Effector memory CD4-positive, alpha-beta T cell (primary cell): ENCODE measurements around the gene CCT5.
A peak's percentile ranks its signal among the peaks of the same experiment; 100 is the strongest.
"Not testable (repeated sequence)": the region's sequence is repeated elsewhere in the genome, so short reads cannot be mapped to it uniquely, and the experiment has no call there.

Experiments used
- DNase-seq, 3 donors: peaks; one replicate each; pipeline ENCODE4 v3.0.0-alpha.2; 2020
- H3K27ac ChIP-seq: 2 replicates; pipeline ENCODE4 v1.7.0; 2013; ENCODE audit warnings: mild to moderate bottlenecking, low read length, moderate library complexity; ENCODE audit not compliant: insufficient read depth, poor library complexity, severe bottlenecking
- H3K27me3 ChIP-seq: replicated peaks from 2 replicates; pipeline ENCODE4 v1.7.0; 2013; ENCODE audit warnings: mild to moderate bottlenecking, low read length; ENCODE audit not compliant: insufficient read depth, control insufficient read depth, poor library complexity, severe bottlenecking
- H3K36me3 ChIP-seq: 2 replicates; pipeline ENCODE4 v1.7.0; 2013; ENCODE audit warnings: mild to moderate bottlenecking, low read length, moderate library complexity; ENCODE audit not compliant: control insufficient read depth, insufficient read depth
- H3K4me1 ChIP-seq: 2 replicates; pipeline ENCODE4 v1.7.0; 2013; ENCODE audit warnings: low read length, mild to moderate bottlenecking; ENCODE audit not compliant: control insufficient read depth, insufficient read depth, poor library complexity, severe bottlenecking
- H3K4me3 ChIP-seq: 2 replicates; pipeline ENCODE4 v1.7.0; 2013; ENCODE audit warnings: low read length, low read depth, mild to moderate bottlenecking; ENCODE audit not compliant: insufficient read depth, poor library complexity, severe bottlenecking
- H3K9me3 ChIP-seq: 2 replicates; pipeline ENCODE4 v1.7.0; 2013; ENCODE audit warnings: mild to moderate bottlenecking, low read length, moderate library complexity; ENCODE audit not compliant: control insufficient read depth

CCT5 gene

GRCh38 chr5:10243660-10244240, 6.3 kb upstream of the CCT5 start:
- Histone ChIP-seq H3K4me3 (no peak overlapping the region), H3K4me1 (peaks cover 2% of the 10 kb centered on the region), H3K36me3 (no peaks in the 10 kb centered on the region), H3K27me3 (no peaks in the 10 kb centered on the region), H3K9me3 (no peaks in the 10 kb centered on the region), H3K27ac (no peak overlapping the region)
- no peak for DNase-seq

DNA sequence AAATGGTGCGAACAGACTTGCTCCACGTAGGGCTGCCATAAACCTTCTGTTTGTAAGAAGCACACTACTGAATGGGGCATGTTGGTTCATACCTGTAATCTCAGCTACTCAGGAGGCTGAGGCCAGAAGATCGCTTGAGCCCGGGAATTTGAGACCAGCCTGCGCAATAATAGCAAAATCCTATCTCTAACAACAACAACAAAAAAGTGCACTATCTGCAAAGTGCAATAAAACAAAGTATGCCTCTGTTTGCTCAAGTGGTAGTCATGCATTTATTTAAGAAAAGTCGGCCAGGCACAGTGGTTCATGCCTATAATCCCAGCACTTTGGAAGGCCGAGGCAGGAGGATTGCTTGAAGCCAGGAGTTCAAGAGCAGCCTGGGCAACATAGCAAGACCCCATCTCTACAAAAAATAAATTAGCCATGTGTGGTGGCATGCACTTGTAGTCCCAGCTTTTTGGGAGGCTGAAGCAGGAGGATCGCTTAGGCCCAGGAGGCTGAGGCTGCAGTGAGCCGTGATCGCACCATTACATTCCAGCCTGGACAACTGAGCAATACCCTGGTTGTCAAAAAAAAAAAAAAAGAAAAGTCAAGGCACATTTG, 5.6 kb upstream of the CCT5 start:
- no peaks in the 10 kb centered on the region for H3K9me3 ChIP-seq
- DNase-seq: no peak
- no peaks in the 10 kb centered on the region for H3K27me3 ChIP-seq
- peaks cover 7% of the 10 kb centered on the region for H3K4me1 ChIP-seq
- no peak overlapping the region for H3K4me3 ChIP-seq
- H3K27ac ChIP-seq: no peak overlapping the region
- H3K36me3 ChIP-seq: no peaks in the 10 kb centered on the region

DNA sequence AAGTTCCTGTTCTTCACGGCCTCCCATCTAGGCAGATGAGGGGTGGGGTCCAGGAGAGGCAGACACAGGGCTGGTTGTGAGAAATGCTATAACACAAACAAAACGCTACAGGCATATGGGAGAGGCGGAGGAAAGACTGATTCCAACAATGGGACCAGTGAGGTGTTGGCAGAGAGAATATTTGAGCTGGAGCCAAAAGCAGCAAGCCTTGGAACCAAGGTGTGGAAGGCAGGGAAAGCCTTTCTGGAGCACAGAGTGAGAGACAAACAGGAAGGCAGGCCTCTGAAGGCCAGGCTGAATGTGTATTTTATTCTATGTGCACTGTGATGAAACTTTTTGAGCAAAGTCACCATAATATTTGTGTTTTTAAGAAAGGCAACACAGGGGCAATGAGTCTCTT, 3.3 kb upstream of the CCT5 start:
- Histone ChIP-seq H3K4me3 (no peak overlapping the region), H3K27ac (no peak overlapping the region), H3K27me3 (no peaks in the 10 kb centered on the region), H3K4me1 (peaks cover 18% of the 10 kb centered on the region), H3K9me3 (no peaks in the 10 kb centered on the region), H3K36me3 (no peaks in the 10 kb centered on the region)
- DNase-seq: no peak

DNA sequence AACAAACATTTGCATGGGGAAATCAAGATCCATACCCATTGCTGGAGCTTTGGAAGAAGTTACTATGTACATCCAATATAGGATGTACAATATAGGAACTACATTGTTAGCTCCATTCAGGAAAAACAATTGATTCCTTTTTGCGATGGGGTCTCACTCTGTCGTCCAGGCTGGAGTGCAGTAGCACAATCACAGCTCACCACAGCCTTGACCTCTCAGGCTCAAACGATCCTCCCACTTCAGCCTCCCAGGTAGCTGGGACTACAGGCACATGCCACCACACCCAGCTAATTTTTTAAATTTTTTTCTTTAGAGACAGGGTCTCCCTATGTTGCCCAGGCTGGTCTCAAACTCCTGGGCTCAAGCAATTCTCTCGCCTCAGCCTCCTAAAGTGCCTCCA, 2.9 kb upstream of the CCT5 start:
- not testable (repeated sequence) for H3K9me3 ChIP-seq, DNase-seq, H3K36me3 ChIP-seq, H3K27me3 ChIP-seq, H3K27ac ChIP-seq, H3K4me3 ChIP-seq
- peaks cover 18% of the 10 kb centered on the region for H3K4me1 ChIP-seq

DNA sequence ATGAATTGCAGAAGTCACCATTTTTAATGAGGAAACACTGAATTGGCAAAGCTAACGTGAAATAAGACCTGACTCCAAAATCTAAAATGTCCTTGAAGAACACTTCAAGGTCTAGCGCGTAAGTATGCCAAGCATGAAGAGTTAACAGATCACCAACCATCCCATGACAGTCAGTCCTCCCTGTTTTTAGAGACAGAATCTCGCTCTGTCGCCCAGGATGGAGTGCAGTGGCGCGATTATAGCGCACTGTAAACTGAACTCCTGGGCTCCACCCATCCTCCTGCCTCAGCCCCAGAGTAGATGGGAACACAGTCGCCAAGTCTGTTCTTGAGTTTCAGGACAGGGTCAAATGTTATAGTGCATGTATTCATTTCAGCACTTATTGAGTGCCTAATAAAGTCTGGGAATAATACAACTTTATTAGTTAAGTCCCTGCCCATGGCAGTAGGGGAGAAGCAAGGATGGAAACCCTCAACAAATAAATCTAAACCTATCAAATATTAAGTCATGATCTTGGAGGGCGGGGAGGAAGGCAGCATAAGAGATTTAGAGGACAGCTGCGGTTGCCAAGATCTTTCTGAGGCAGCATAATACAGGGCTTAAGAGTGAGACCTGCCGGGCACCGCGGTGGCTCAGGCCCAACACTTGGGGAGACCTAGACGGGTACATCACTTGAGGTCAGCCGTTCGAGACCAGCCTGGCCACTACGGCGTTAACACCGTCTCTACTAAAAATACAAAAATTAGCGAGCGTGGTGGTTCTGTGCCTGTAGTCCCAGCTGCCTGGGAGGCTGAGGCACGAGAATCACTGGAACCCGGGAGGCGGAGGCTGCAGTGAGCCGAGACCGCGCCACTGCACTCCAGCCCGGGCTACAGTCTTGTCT, 1.5 kb upstream of the CCT5 start:
- Histone ChIP-seq H3K4me3 (peak overlapping the region; percentile 97), H3K36me3 (peaks cover 2% of the 10 kb centered on the region), H3K27ac (peak overlapping the region; percentile 95), H3K4me1 (peaks cover 20% of the 10 kb centered on the region), H3K27me3 (no peaks in the 10 kb centered on the region), H3K9me3 (no peaks in the 10 kb centered on the region)
- no peak for DNase-seq

DNA sequence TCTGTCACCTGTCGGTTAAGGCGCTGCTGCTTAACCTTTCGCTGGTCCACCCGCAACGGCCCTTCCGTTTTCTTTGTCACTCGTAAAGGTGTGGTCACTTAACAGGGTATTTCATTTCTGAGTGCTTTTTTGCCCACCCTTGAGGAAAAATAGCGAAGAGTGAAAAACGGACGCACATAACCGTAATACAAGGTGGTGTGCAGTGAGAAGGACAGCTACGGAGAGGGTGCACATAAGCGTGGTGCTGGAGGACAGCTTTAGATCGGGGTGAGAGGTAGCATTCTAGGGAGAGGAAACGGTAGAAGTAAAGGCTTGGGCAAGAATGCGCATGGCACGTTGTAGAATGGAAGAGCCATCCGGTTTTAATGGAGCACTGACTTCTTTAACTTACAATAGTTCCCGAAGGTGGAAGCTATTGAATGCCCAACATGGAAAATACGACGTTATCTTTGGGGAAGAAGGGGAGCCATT, 761 bp downstream of the CCT5 start:
- Histone ChIP-seq H3K27ac (peak overlapping the region; percentile 95), H3K27me3 (no peaks in the 10 kb centered on the region), H3K4me1 (peaks cover 22% of the 10 kb centered on the region), H3K9me3 (no peaks in the 10 kb centered on the region), H3K4me3 (peak overlapping the region; percentile 97), H3K36me3 (peaks cover 16% of the 10 kb centered on the region)
- no peak for DNase-seq

DNA sequence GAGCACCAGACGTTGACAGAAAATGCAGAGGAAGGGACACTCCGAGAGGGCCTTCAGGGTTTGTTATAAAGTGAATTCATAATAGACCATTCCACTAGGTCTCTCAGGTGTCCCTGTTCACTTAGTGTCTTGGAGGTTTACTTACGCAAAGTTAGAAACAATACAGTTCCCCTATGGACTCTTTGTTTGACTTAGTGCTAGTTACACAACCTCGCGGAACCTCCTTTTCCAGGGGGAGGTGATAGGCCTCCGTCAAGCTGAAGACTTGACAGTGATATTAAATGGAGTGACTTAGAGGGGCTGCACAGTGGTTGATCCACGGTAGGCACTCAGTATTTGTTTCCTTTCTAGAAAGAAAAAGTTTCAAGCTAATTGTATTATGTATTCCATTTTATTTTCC, 1.3 kb downstream of the CCT5 start:
- H3K36me3 ChIP-seq: peaks cover 22% of the 10 kb centered on the region
- no peak for DNase-seq
- H3K27me3 ChIP-seq: no peaks in the 10 kb centered on the region
- H3K27ac ChIP-seq: no peak overlapping the region
- H3K4me3 ChIP-seq: peak overlapping the region; percentile 97
- H3K9me3 ChIP-seq: no peaks in the 10 kb centered on the region
- peaks cover 22% of the 10 kb centered on the region for H3K4me1 ChIP-seq

GRCh38 chr5:10253390-10253789, 3.3 kb downstream of the CCT5 start:
- no peak overlapping the region for H3K4me3 ChIP-seq
- H3K27me3 ChIP-seq: no peaks in the 10 kb centered on the region
- peaks cover 22% of the 10 kb centered on the region for H3K4me1 ChIP-seq
- H3K9me3 ChIP-seq: no peaks in the 10 kb centered on the region
- H3K36me3 ChIP-seq: peaks cover 42% of the 10 kb centered on the region
- no peak for DNase-seq
- no peak overlapping the region for H3K27ac ChIP-seq

GRCh38 chr5:10254686-10255085, 4.6 kb downstream of the CCT5 start:
- Histone ChIP-seq H3K27ac (no peak overlapping the region), H3K4me3 (no peak overlapping the region), H3K4me1 (peaks cover 15% of the 10 kb centered on the region), H3K27me3 (no peaks in the 10 kb centered on the region), H3K9me3 (no peaks in the 10 kb centered on the region), H3K36me3 (peaks cover 55% of the 10 kb centered on the region)
- no peak for DNase-seq

DNA sequence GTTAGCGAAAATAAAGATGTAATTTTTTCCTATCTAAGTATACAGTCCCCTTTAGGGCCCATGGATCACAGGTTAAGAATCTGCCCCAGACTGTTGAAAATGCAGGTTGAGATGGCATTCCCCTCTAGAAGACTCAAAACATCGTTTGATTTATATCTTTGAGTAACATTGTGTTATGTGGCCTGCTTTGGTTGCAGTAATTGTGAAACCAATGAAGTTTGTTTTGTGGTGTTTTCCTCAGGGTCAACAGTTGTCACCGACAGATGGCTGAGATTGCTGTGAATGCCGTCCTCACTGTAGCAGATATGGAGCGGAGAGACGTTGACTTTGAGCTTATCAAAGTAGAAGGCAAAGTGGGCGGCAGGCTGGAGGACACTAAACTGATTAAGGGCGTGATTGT, 7.8 kb downstream of the CCT5 start:
- no peaks in the 10 kb centered on the region for H3K27me3 ChIP-seq
- H3K4me3 ChIP-seq: no peak overlapping the region
- no peak for DNase-seq
- no peak overlapping the region for H3K27ac ChIP-seq
- peaks cover 4% of the 10 kb centered on the region for H3K4me1 ChIP-seq
- H3K36me3 ChIP-seq: peaks cover 86% of the 10 kb centered on the region
- H3K9me3 ChIP-seq: no peaks in the 10 kb centered on the region
